ENCODE data around the gene TBC1D1.

The TBC1D1 gene

DNA sequence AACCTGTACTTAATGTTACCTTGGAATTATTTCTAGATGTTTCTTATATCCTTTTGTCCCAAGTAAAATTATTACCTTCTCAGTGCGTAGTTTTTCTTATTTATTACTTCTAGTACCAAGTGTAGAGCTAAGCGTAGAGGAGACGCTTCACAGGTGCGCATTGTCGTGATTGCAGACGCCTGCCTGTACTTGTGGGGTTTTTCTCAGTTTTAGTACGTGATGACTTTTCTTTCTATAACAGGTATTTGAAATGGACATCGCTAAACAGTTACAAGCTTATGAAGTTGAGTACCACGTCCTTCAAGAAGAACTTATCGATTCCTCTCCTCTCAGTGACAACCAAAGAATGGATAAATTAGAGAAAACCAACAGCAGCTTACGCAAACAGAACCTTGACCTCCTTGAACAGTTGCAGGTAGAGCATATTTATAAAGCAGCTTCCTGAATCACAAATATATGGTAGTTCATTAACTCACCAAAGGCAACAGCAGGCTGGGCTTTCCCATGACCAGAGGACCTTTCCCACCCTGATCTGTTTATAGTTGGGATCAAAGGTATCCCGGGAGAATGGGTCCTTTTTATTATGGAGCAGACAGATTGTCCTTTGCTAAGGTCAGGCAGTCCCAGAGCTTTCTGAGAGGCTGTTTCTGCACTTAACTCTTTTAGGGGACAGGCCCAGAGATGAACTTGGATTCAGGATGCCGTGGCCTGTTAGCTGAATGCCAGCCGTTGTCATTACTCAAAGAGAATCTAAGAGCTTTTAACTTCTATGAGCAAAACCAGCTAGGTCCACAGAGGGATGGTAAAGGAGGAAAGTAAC is 242.2 kb downstream of the TBC1D1 start:
- DNase-seq, result no peak

GRCh38 chr4:38133711-38134480 is 243.0 kb downstream of the TBC1D1 start:
- no peak for DNase-seq

DNA sequence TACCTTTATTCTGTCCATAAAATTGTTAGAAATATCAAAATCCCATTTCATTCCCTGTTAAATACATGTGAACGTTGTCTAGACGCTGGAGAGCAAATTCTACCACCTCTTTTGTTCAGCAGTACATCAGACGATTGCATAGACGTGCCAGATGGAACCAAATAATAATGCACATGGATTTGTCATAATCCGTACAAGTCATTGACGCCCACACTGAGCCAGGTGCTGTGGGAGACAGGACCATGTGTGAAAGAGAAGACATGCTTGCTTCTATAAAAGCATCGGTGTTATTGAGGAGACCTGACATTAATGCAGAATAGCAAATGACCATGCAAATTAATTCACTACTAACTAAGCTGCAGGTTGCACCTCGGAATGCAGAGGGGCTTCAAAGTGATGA is 244.3 kb downstream of the TBC1D1 start:
- no peak for DNase-seq

DNA sequence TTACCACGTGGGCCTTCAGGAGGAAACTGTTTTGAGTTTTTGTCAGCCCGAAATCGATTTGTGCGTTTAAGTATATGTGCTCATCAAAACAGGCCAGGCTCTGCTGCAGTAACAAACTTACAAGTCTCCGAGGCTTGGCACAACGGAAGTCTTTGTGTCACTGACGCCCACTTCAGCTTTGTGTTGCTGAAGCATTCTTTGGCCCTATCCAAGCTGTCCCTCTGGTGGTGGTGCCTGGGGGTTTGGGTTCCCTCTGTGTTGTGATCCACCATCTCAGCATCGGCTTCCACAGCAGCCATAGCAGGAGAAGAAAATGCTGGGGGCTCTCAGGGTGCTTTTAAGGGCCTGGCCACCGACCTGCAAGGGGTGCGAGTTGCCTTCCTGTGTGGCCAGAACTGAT is 245.7 kb downstream of the TBC1D1 start:
- DNase-seq, result no peak

GRCh38 chr4:38137080-38137479 is 246.2 kb downstream of the TBC1D1 start:
- DNase-seq, result no peak

GRCh38 chr4:38138363-38138762 is 247.5 kb downstream of the TBC1D1 start:
- DNase-seq, result no peak

- no peak for DNase-seq
Observed at GRCh38 chr4:38139187-38139586, 248.3 kb downstream of the TBC1D1 start.

DNA sequence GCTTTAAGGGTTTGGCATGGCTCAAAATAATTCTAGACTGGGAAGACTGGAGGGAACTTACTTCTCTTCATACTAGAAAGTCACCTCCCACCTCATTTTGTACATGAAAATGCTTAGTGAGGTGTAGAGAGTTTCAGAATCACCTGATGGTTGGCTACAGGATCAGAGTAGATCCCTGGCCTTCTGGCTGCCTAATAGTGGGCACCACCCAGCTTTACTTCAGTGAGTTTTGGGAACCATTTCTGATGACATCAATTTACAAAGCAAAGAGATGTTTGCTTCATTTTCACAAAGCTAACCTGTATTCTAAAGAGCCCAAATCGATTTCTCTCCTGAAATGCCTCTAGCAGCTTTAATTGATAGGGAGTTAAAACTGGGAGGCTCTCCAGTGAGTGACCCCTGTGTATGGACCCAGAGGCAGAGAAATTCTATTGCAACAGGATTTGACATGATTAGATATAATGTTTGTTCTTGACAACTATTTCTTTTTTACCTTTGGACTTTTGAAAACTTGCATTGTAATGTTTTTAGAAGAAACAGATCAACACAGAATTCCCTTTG is 249.8 kb downstream of the TBC1D1 start:
- DNase-seq, result no peak

DNA sequence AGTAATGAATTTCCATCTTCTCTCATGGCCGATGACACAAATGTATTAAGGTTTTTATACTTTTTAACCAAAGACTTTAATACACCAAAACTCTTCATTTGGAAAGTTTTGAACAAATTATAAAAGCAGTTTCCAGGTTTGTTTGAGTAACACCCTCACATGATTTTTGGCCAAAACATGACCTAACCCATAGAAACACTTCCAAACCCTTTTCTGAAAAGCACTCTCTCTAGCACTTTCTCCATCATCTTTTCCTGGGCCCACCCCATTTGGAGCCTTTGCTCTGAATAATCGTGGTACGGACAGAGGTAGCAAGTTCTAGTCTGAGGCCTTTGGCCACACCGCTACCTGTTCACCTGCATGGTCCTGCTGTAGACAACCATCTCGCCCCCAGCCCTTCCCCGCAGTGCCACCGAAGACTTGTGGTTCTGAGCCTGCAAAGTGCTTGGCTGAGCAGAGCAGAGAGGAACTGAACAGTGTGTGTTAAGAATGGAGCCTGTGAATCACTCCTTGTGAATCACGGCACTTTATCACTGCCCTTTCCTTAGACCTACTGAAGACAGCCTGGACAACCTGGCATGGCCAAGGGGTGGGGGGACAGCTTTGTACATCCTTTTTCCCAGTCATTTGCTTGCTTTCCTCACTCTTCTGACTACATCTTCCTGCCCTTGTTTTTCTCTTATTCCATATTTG is 251.1 kb downstream of the TBC1D1 start:
- DNase-seq, result no peak

- DNase-seq, result no peak
Observed at GRCh38 chr4:38144031-38144430, 253.1 kb downstream of the TBC1D1 start.

DNA sequence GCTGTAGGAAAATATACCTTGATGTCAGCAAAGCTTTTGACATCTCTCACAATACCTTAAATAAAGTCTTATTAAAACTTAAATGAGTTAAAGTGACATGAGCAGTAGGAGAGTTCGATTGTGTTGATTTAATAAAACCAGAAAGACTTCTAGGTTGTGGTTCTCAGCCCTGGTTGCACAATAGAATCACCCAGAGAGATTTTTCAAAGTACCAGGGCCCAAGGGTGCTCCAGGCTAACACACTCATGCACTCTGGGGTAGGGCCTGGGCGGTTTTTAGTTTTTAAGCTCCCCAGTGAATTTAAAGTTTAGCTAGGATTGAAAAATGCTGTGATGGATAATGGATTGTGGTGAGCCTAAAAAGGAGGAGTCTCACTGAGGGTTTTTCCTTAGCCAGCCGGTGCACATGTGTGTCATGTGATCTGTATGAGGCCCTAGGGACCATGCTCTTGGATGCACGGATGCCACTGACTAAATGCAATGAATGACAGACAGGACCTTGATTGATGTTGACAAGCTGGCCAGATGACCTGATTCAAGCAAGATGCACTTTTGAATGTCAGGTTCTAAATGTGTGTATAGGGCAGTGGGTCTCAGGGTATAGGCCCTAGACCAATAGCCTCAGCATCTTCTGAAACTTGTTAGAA is 254.3 kb downstream of the TBC1D1 start:
- DNase-seq, result no peak

GRCh38 chr4:38145741-38146140 is 254.9 kb downstream of the TBC1D1 start:
- DNase-seq, result no peak

DNA sequence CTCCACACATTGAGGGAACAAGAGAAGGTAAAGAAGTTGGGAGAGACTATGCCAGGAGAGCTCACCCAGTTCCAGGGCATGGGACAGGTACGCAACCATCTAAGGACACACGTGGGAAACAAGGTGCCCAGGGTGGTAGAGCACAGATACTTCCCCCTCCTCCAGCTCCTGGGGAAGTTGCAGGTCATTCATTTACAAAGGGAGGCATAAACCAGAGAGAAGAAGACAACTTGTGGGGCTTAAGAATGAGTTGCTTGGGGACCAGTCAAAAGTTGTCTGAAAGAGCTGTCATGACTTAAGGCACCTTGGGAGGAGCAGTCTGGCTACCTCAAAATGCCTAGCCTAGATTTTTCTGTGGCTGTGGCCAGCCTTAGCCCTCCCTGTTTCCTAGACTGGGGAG is 255.5 kb downstream of the TBC1D1 start:
- DNase-seq, result no peak

DNA sequence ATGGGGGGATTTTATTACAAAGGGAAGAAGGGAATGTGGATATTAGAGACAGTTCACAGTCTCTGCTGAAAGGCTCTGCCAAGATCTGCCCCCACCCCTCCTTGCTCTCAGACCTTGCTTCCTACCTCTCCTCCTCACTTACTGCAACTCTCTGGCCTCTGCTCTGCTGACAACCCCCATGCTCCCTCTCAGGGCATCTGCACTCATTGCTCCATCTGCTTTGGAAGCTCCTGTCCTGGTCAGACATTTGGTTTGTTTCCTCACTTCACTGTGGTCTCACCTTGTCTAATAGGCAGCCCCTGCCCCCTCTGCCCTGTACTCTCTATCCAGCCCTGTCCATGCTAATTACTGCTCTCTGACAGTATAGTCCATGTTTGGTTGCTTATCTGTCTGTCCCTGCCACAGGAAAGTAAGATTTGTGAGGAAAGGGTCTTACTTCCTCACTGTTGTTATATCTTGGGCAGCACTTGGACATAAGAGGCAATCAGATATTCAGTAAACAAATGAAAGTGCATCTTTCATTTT is 258.6 kb downstream of the TBC1D1 start:
- DNase-seq, result no peak

GRCh38 chr4:38149997-38150671 is 259.2 kb downstream of the TBC1D1 start:
- DNase-seq, result no peak

GRCh38 chr4:38150766-38151165 is 259.9 kb downstream of the TBC1D1 start:
- DNase-seq, result no peak

DNA sequence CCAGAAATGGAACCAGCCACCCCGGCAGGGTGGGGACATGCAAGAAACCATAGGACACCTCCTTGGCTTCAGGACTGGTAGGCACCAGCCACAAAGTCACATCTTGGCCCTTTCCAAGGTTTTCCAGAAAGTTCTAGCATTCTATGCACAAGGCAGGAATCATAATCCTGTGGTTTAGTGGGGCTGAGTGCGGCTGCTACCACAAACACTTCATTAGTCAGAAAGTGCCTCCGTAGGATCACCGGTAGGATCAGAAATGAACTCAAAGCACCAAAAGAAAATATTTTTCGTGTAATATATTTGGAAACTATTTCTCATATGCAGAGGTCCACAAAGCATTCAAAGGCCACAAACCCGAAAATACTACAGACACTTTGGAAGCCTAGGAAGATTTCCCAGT is 261.0 kb downstream of the TBC1D1 start:
- no peak for DNase-seq

GRCh38 chr4:38152305-38152704 is 261.4 kb downstream of the TBC1D1 start:
- DNase-seq, result no peak

DNA sequence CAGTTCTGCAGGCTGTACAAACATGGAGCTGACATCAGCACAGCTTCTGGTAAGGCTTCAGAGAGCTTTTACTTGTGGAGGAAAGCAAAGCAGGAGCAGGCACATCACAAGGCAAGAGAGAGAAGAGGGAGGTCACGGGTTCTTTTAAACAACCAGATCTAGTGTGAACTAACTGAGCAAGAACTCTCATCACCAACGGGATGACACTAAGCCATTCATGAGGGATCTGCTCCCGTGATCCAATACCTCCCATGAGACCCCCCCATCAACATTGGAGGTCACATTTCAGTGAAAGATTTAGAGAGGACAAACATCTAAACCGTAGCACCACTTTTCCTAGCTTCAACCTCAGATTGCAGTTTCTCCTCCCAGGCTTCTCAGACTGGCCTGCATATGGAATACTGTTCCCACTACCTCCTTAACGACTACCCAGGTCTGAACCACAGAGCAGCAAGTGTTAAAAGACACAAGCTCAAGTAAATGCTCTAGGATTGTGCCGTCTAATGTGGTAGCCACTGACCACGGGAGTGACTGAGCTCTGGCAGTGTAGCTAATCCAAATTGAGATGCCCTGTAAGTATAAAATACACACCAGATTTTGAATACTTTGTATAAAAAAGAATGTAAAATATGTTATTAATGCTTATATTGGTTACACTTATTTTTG is 262.0 kb downstream of the TBC1D1 start:
- no peak for DNase-seq

GRCh38 chr4:38153387-38153760 is 262.5 kb downstream of the TBC1D1 start:
- no peak for DNase-seq

DNA sequence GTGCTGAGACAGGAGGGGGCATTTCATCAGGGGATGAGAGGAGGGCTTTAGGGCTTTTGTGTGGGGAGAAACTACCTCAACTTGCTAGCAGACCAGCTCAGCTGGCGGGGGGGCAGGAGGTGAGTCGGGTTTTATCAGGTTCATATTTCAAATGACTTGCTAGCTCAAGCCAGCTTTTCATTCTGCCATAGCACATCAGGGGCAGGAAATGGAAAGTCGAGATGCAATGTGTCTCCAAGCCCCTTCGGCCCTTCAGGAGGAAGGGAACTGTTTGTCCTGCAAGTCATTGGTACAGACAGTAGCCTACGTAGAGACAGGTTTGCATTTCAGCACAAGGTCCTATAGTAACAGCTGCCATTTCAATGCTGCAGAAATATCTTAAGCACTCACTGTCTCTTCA is 263.4 kb downstream of the TBC1D1 start:
- no peak for DNase-seq
